ENCODE data around the gene KASH5. TPM values are rescaled to one million over a fixed set of nuclear protein-coding genes. Genes with fewer than 3 reads are reported as not detected.
"Not testable (repeated sequence)": the region's sequence is repeated elsewhere in the genome, so short reads cannot be mapped to it uniquely, and the experiment has no call there.

KASH5 gene
- total RNA-seq, 5 donors from 2014 or later (not counting 1 experiment from before 2014, with no cell fraction given) = 0.25 to 0.26 TPM; not detected in 3

DNA sequence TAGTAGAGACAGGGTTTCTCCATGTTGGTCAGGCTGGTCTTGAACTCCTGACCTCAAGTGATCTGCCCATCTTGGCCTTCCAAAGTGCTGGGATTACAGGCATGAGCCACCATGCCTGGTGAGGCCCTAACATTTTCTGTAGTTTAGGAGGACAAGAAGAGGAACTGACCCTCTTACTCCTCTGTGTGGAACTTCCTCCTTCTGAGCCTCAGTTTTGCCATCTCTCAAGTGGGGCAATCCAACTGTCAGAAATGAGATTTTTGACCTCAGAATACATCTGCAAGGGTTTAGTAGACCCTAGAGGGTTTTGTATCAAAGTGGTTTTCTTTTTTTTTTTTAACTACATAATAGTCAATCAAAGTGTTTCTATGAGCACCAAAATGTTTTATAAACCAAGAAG is 21.9 kb upstream of the KASH5 start:
- no peak overlapping the region for H3K27ac Mint-ChIP-seq
- Histone ChIP-seq H3K9me3 (no peaks in the 10 kb centered on the region), H3K4me1 (ENCODE audit: control insufficient read depth in 1 of 2, extremely low read depth in 1 of 2, insufficient read depth in 2 of 2, low read length in 2 of 2) (peaks cover 7 to 35% of the 10 kb centered on the region in 2 experiments), H3K27ac (ENCODE audit: low read length) (no peak overlapping the region), H3K36me3 (ENCODE audit: control insufficient read depth in 2 of 2, extremely low read depth in 1 of 2, insufficient read depth in 1 of 2, low read length in 1 of 2) (no peaks in the 10 kb centered on the region), H3K4me3 (ENCODE audit: control insufficient read depth in 1 of 2, extremely low read depth in 1 of 2, low read length in 1 of 2) (no peak overlapping the region), H3K27me3 (replicated peaks in 1 of 2; ENCODE audit: control insufficient read depth in 2 of 2, extremely low read depth in 1 of 2, insufficient read depth in 2 of 2, low read length in 1 of 2) (peaks cover 3 to 75% of the 10 kb centered on the region in 2 experiments)
- peaks cover 7 to 13% (median 11%) of the 10 kb centered on the region in 3 donors for H3K4me1 Mint-ChIP-seq
- H3K36me3 Mint-ChIP-seq = peaks cover 3% of the 10 kb centered on the region
- no peak overlapping the region for H3K4me3 Mint-ChIP-seq
- DNase-seq (no peak), ATAC-seq (replicated peaks in 1 of 4) (no peak)
- H3K9me3 Mint-ChIP-seq = peaks cover 0 to 7% (median 0%) of the 10 kb centered on the region in 3 donors
- POLR2A ChIA-PET = interaction anchor here in 1 of 2 donors (0.6 kb wide), 1 partner anchor 13 kb away, joined by 3 read pairs; no protein-coding TSS in a partner anchor
- CTCF ChIA-PET = interaction anchor here (0.5 to 0.6 kb wide), 2 partner anchors 23 to 154 kb away, joined by 3 to 5 read pairs; no protein-coding TSS in a partner anchor
- H3K27me3 Mint-ChIP-seq = peaks cover 0 to 26% of the 10 kb centered on the region in 2 donors

DNA sequence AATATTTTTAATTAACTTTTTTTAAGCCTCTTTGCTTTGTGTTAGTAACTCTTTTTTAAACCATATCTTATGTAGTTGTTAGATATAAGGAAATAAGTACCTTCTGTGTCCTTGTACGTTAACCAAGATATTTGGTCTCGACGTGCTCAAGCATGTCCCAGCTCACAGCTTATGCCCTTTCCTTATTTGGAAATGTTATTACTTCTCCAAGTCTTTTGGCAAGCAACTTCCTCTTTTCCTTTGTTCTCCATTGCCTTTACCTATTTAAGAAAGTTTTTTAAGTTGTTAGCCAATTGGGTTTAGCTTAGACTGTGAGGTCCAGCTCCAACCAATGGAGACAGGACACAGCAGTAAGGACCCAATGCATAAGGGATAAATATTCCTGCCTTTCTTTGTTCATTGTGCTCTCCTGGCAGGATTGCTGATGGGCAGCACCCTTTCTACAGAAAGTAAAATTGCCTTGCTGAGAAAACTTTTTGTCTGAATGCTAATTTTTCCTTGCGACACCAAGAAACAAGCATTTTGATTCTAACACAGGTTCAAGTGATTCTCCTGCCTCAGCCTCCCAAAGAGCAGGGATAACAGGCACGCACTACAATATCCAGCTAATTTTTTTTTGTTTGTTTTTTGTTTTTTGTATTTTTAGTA is 19.2 kb upstream of the KASH5 start:
- H3K36me3 ChIP-seq (ENCODE audit: control insufficient read depth in 2 of 2, extremely low read depth in 1 of 2, insufficient read depth in 1 of 2, low read length in 1 of 2) = no peaks in the 10 kb centered on the region
- Mint-ChIP-seq H3K27ac (no peak overlapping the region), H3K27me3 (peaks cover 0 to 22% of the 10 kb centered on the region in 2 donors), H3K9me3 (peaks cover 0 to 7% (median 0%) of the 10 kb centered on the region in 3 donors), H3K4me1 (peaks cover 3 to 7% (median 5%) of the 10 kb centered on the region in 3 donors), H3K36me3 (peaks cover 3% of the 10 kb centered on the region), H3K4me3 (no peak overlapping the region)
- ChIA-PET POLR2A (no interaction called here), CTCF (no interaction called here)
- DNase-seq (no peak), ATAC-seq (replicated peaks in 1 of 4) (no peak)
- no peak overlapping the region for H3K4me3 ChIP-seq (ENCODE audit: control insufficient read depth in 1 of 2, extremely low read depth in 1 of 2, low read length in 1 of 2)
- 100% methylated on average over 1 of the region's 5 CpGs for WGBS (ENCODE audit: insufficient coverage)
- H3K27ac ChIP-seq (ENCODE audit: low read length) = no peak overlapping the region
- H3K9me3 ChIP-seq = no peaks in the 10 kb centered on the region
- H3K4me1 ChIP-seq (ENCODE audit: control insufficient read depth in 1 of 2, extremely low read depth in 1 of 2, insufficient read depth in 2 of 2, low read length in 2 of 2) = peaks cover 0 to 8% of the 10 kb centered on the region in 2 experiments
- peaks cover 0 to 48% of the 10 kb centered on the region in 2 experiments for H3K27me3 ChIP-seq (replicated peaks in 1 of 2; ENCODE audit: control insufficient read depth in 2 of 2, extremely low read depth in 1 of 2, insufficient read depth in 2 of 2, low read length in 1 of 2)

DNA sequence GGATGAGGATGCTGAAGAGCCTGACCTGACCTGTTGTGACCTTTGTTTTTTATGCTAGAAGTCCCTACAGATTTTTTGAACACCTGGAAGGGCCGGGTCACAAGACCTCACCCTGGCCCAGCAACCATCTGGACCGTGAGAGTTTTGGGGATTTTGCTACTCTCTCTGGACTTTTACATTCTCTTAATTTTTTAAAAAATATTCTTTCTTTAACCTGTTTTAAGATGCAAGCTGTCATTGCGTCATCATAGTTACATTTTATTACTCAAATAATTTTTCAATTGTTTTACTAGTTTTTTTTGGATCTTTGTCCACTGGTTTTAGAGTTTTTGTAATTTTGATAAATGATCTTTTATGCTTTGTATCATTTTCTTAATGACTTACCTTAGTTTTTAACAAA is 16.9 kb upstream of the KASH5 start:
- no peaks in the 10 kb centered on the region for H3K4me1 Mint-ChIP-seq
- no peak for DNase-seq

GRCh38 chr19:49373174-49373573 is 14.9 kb upstream of the KASH5 start:
- WGBS (ENCODE audit: insufficient coverage) = 75% methylated on average over 2 of the region's 3 CpGs
- POLR2A ChIA-PET = not testable (repeated sequence)

More for the DNA sequence above, 16.9 kb upstream of the KASH5 start:
- ChIA-PET POLR2A (no interaction called here), CTCF (no interaction called here)
- ATAC-seq (replicated peaks in 1 of 4) = no peak
- peaks cover 1 to 8% of the 10 kb centered on the region in 2 donors for H3K27me3 Mint-ChIP-seq
- Histone ChIP-seq H3K4me3 (ENCODE audit: control insufficient read depth in 1 of 2, extremely low read depth in 1 of 2, low read length in 1 of 2) (no peak overlapping the region), H3K36me3 (ENCODE audit: control insufficient read depth in 2 of 2, extremely low read depth in 1 of 2, insufficient read depth in 1 of 2, low read length in 1 of 2) (no peaks in the 10 kb centered on the region), H3K27me3 (replicated peaks in 1 of 2; ENCODE audit: control insufficient read depth in 2 of 2, extremely low read depth in 1 of 2, insufficient read depth in 2 of 2, low read length in 1 of 2) (peaks cover 0 to 41% of the 10 kb centered on the region in 2 experiments), H3K4me1 (ENCODE audit: control insufficient read depth in 1 of 2, extremely low read depth in 1 of 2, insufficient read depth in 2 of 2, low read length in 2 of 2) (no peaks in the 10 kb centered on the region), H3K9me3 (no peaks in the 10 kb centered on the region), H3K27ac (ENCODE audit: low read length) (no peak overlapping the region)
- WGBS (ENCODE audit: insufficient coverage) = 33% methylated on average over 1 of the region's 3 CpGs
- H3K36me3 Mint-ChIP-seq = peaks cover 3% of the 10 kb centered on the region
- H3K4me3 Mint-ChIP-seq = no peak overlapping the region
- H3K9me3 Mint-ChIP-seq = peaks cover 0 to 7% (median 0%) of the 10 kb centered on the region in 3 donors
- H3K27ac Mint-ChIP-seq = no peak overlapping the region

GRCh38 chr19:49374665-49375434 is 13.2 kb upstream of the KASH5 start:
- DNase-seq (no peak), ATAC-seq (replicated peaks in 1 of 4) (no peak)
- peaks cover 3 to 9% of the 10 kb centered on the region in 2 donors for H3K27me3 Mint-ChIP-seq
- no peaks in the 10 kb centered on the region for H3K36me3 Mint-ChIP-seq
- H3K4me3 Mint-ChIP-seq = no peak overlapping the region
- CTCF ChIA-PET = no interaction called here
- WGBS (ENCODE audit: insufficient coverage) = 93% methylated on average over 12 of the region's 16 CpGs
- H3K27me3 ChIP-seq (replicated peaks in 1 of 2; ENCODE audit: control insufficient read depth in 2 of 2, extremely low read depth in 1 of 2, insufficient read depth in 2 of 2, low read length in 1 of 2) = peaks cover 0 to 30% of the 10 kb centered on the region in 2 experiments
- H3K9me3 Mint-ChIP-seq = no peaks in the 10 kb centered on the region
- POLR2A ChIA-PET = interaction anchor here in 1 of 2 donors (0.5 to 0.6 kb wide), 3 partner anchors 26 to 1015 kb away, joined by 3 to 5 read pairs (median 3); no protein-coding TSS in a partner anchor
- no peaks in the 10 kb centered on the region for H3K4me1 Mint-ChIP-seq
- no peaks in the 10 kb centered on the region for H3K36me3 ChIP-seq (ENCODE audit: control insufficient read depth in 2 of 2, extremely low read depth in 1 of 2, insufficient read depth in 1 of 2, low read length in 1 of 2)
- no peak overlapping the region for H3K27ac ChIP-seq (ENCODE audit: low read length)
- no peak overlapping the region for H3K4me3 ChIP-seq (ENCODE audit: control insufficient read depth in 1 of 2, extremely low read depth in 1 of 2, low read length in 1 of 2)
- no peaks in the 10 kb centered on the region for H3K9me3 ChIP-seq
- H3K4me1 ChIP-seq (ENCODE audit: control insufficient read depth in 1 of 2, extremely low read depth in 1 of 2, insufficient read depth in 2 of 2, low read length in 2 of 2) = no peaks in the 10 kb centered on the region
- no peak overlapping the region for H3K27ac Mint-ChIP-seq

More at GRCh38 chr19:49373174-49373573, 14.9 kb upstream of the KASH5 start:
- H3K27me3 ChIP-seq (replicated peaks in 1 of 2; ENCODE audit: control insufficient read depth in 2 of 2, extremely low read depth in 1 of 2, insufficient read depth in 2 of 2, low read length in 1 of 2) = peaks cover 0 to 34% of the 10 kb centered on the region in 2 experiments
- H3K27me3 Mint-ChIP-seq; DNase-seq; H3K27ac Mint-ChIP-seq; H3K9me3 ChIP-seq; H3K4me1 ChIP-seq (ENCODE audit: control insufficient read depth in 1 of 2, extremely low read depth in 1 of 2, insufficient read depth in 2 of 2, low read length in 2 of 2); H3K4me1 Mint-ChIP-seq; H3K27ac ChIP-seq (ENCODE audit: low read length); H3K36me3 ChIP-seq (ENCODE audit: control insufficient read depth in 2 of 2, extremely low read depth in 1 of 2, insufficient read depth in 1 of 2, low read length in 1 of 2); ATAC-seq (replicated peaks in 1 of 4); H3K9me3 Mint-ChIP-seq; H3K4me3 Mint-ChIP-seq; H3K4me3 ChIP-seq (ENCODE audit: control insufficient read depth in 1 of 2, extremely low read depth in 1 of 2, low read length in 1 of 2); H3K36me3 Mint-ChIP-seq: not testable (repeated sequence)
- CTCF ChIA-PET = interaction anchor here in 1 of 2 donors (0.6 to 1.0 kb wide), 3 partner anchors 97 to 420 kb away, joined by 3 to 5 read pairs (median 4); no protein-coding TSS in a partner anchor

DNA sequence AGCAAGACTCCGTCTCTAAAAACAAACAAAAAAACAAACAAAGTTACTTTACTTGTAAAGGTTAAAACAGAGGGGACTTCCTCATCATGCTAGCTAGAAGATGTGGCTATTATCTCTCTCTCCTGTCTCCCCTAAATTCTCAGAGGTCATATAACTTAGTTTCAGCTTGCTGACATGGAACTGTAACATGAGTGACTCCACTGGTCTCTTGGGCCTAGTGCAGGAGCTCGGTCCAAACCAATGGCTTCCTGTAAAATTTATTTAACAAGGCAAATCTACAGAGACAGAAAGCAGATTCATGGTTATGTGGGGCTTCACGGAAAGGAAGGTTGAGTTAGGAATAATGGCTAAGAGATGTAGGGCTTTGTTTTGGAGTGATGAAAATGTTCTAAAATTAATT is 9.5 kb upstream of the KASH5 start:
- WGBS (ENCODE audit: insufficient coverage) = no CpG with 5 or more reads among the region's 3 CpGs
- H3K36me3 ChIP-seq (ENCODE audit: control insufficient read depth in 2 of 2, extremely low read depth in 1 of 2, insufficient read depth in 1 of 2, low read length in 1 of 2) = no peaks in the 10 kb centered on the region
- CTCF ChIA-PET = no interaction called here
- H3K9me3 ChIP-seq = peaks cover 2% of the 10 kb centered on the region
- Mint-ChIP-seq H3K9me3 (peaks cover 0 to 8% (median 3%) of the 10 kb centered on the region in 3 donors), H3K27me3 (peaks cover 3 to 9% of the 10 kb centered on the region in 2 donors), H3K27ac (no peak overlapping the region), H3K4me3 (no peak overlapping the region), H3K4me1 (no peaks in the 10 kb centered on the region), H3K36me3 (no peaks in the 10 kb centered on the region)
- H3K4me1 ChIP-seq (ENCODE audit: control insufficient read depth in 1 of 2, extremely low read depth in 1 of 2, insufficient read depth in 2 of 2, low read length in 2 of 2) = no peaks in the 10 kb centered on the region
- H3K4me3 ChIP-seq (ENCODE audit: control insufficient read depth in 1 of 2, extremely low read depth in 1 of 2, low read length in 1 of 2) = no peak overlapping the region
- H3K27ac ChIP-seq (ENCODE audit: low read length) = no peak overlapping the region
- POLR2A ChIA-PET = no interaction called here
- H3K27me3 ChIP-seq (replicated peaks in 1 of 2; ENCODE audit: control insufficient read depth in 2 of 2, extremely low read depth in 1 of 2, insufficient read depth in 2 of 2, low read length in 1 of 2) = peaks cover 0 to 34% of the 10 kb centered on the region in 2 experiments
- no peak for ATAC-seq (replicated peaks in 1 of 4)
- DNase-seq = no peak
